Liver (tissue), 9 donors: ENCODE results near the gene CDKN1B. TPM values are rescaled to one million over a fixed set of nuclear protein-coding genes. Genes with fewer than 3 reads are reported as not detected.
A peak's percentile ranks its signal among the peaks of the same experiment; 100 is the strongest.

Experiments used
- DNase-seq: peaks from one replicate; pipeline ENCODE4 v3.0.0-alpha.2; 2017; ENCODE audit warnings: low spot score
- H3K27ac ChIP-seq, 2 donors: one replicate each; pipeline ENCODE4 v1.7.0; 2013; ENCODE audit warnings: inconsistent platforms in 2 of 2, low read length in 2 of 2, control low read depth in 1 of 2, low read depth in 1 of 2, mild to moderate bottlenecking in 1 of 2
- H3K27me3 ChIP-seq, 4 donors: one replicate each; pipeline versions ENCODE4 v1.6.1 to v1.7.0; 2013; ENCODE audit warnings: low read length in 3 of 4, inconsistent platforms in 1 of 4, mild to moderate bottlenecking in 1 of 4, moderate library complexity in 1 of 4; ENCODE audit not compliant: control insufficient read depth in 4 of 4, insufficient read depth in 4 of 4
- H3K36me3 ChIP-seq, 4 donors: one replicate each; pipeline versions ENCODE4 v1.6.1 to v1.7.0; 2013; ENCODE audit warnings: low read length in 3 of 4, mild to moderate bottlenecking in 3 of 4, low read depth in 1 of 4, moderate library complexity in 1 of 4; ENCODE audit not compliant: control insufficient read depth in 4 of 4, insufficient read depth in 3 of 4
- H3K4me1 ChIP-seq, 4 donors: one replicate each; pipeline versions ENCODE4 v1.6.1 to v1.7.0; 2013; ENCODE audit warnings: low read length in 3 of 4, mild to moderate bottlenecking in 3 of 4, moderate library complexity in 1 of 4; ENCODE audit not compliant: control insufficient read depth in 4 of 4, insufficient read depth in 4 of 4
- H3K4me3 ChIP-seq, 3 donors: one replicate each; pipeline versions ENCODE4 v1.6.1 to v1.7.0; 2013; ENCODE audit warnings: low read length in 3 of 3, control low read depth in 1 of 3, low read depth in 1 of 3, mild to moderate bottlenecking in 1 of 3
- H3K9ac ChIP-seq, 2 donors: one replicate each; pipeline ENCODE4 v1.7.0; 2013; ENCODE audit warnings: low read length in 2 of 2, mild to moderate bottlenecking in 2 of 2, moderate library complexity in 2 of 2, control low read depth in 1 of 2, low read depth in 1 of 2
- H3K9me3 ChIP-seq, 4 donors: one replicate each; pipeline versions ENCODE4 v1.6.1 to v1.7.0; 2013; ENCODE audit warnings: low read length in 3 of 4; ENCODE audit not compliant: control insufficient read depth in 4 of 4
- ATF3 ChIP-seq: IDR thresholded peaks from 2 replicates; pipeline ENCODE4 v1.6.1; 2016; ENCODE audit warnings: antibody characterized with exemption
- CTCF ChIP-seq: fragments of 150-350 bp; IDR thresholded peaks from 2 replicates; pipeline ENCODE4 v1.5.1; 2017; ENCODE audit warnings: improper control_type of control experiment, low read depth, low read length; ENCODE audit not compliant: missing input control
- EGR1 ChIP-seq, 2 donors: IDR thresholded peaks; 2 replicates each; pipeline ENCODE4 v1.6.1; 2016 to 2018; ENCODE audit warnings: antibody characterized with exemption in 2 of 2, low read depth in 2 of 2
- FOXA1 ChIP-seq: IDR thresholded peaks from 2 replicates; pipeline ENCODE4 v1.6.1; 2016; ENCODE audit warnings: antibody characterized with exemption
- FOXA2 ChIP-seq: IDR thresholded peaks from 2 replicates; pipeline ENCODE4 v1.6.1; 2016; ENCODE audit warnings: antibody characterized with exemption
- HNF4A ChIP-seq, 2 donors: conservative IDR thresholded peaks; 2 replicates each; pipeline ENCODE4 v1.6.1; 2016; ENCODE audit warnings: antibody characterized with exemption in 2 of 2, mild to moderate bottlenecking in 2 of 2
- HNF4G ChIP-seq: IDR thresholded peaks from 2 replicates; pipeline ENCODE4 v1.6.1; 2016; ENCODE audit warnings: antibody characterized with exemption
- MAX ChIP-seq: IDR thresholded peaks from 2 replicates; pipeline ENCODE4 v1.6.1; 2016; ENCODE audit warnings: antibody characterized with exemption
- NR2F2 ChIP-seq: IDR thresholded peaks from 2 replicates; pipeline ENCODE4 v1.6.1; 2016; ENCODE audit warnings: antibody characterized with exemption
- REST ChIP-seq: IDR thresholded peaks from 2 replicates; pipeline ENCODE4 v1.6.1; 2016; ENCODE audit warnings: antibody characterized with exemption, mild to moderate bottlenecking
- RXRA ChIP-seq, 2 donors: IDR thresholded peaks; 2 replicates each; pipeline ENCODE4 v1.6.1; 2017 to 2018; ENCODE audit warnings: antibody characterized with exemption in 2 of 2, mild to moderate bottlenecking in 1 of 2
- SP1 ChIP-seq: IDR thresholded peaks from 2 replicates; pipeline ENCODE4 v1.6.1; 2018; ENCODE audit warnings: antibody characterized with exemption, mild to moderate bottlenecking
- TAF1 ChIP-seq: conservative IDR thresholded peaks from 2 replicates; pipeline ENCODE4 v1.6.1; 2016; ENCODE audit warnings: antibody characterized with exemption, mild to moderate bottlenecking
- YY1 ChIP-seq: IDR thresholded peaks from 2 replicates; pipeline ENCODE4 v1.6.1; 2016; ENCODE audit warnings: antibody characterized with exemption, mild to moderate bottlenecking
- ZBTB33 ChIP-seq: IDR thresholded peaks from 2 replicates; pipeline ENCODE4 v1.6.1; 2016; ENCODE audit warnings: antibody characterized with exemption
- whole genome bisulfite sequencing: extraction: QIAGEN DNeasy Blood & Tissue Kit; methylation state at CpG from one replicate; pipeline ENCODE4 v1.1.7; 2013; 5-methylcytosine and 5-hydroxymethylcytosine counted together
- polyA plus RNA-seq, 2 donors: library from polyadenylated mRNA; stranded (reverse) in 1 of 2; unstranded in 1 of 2; fragments of 200-250 nt in 1 of 2; fragments of >200 nt in 1 of 2; fragmentation: Nextera tagmentation in 1 of 2; extraction: Ambion mirVana in 1 of 2; gene quantifications; one replicate each; pipeline versions ENCODE4 v1.2.1 to v1.2.3, GENCODE V29; 2013 to 2015
- total RNA-seq, 2 donors: library from RNA; depleted of rRNA; stranded (reverse); fragments of >200 nt; gene quantifications; one replicate each; pipeline ENCODE4 v1.2.3, GENCODE V29; 2014
- donor health status: healthy.
- donor health status: healthy.
- donor health status: healthy.
- donor health status: healthy.
- donor health status: healthy.

CDKN1B gene
- total and polyA plus RNA-seq, 4 donors = 7.8 to 67.5 (median 22.5) TPM

GRCh38 chr12:12749433-12749832, 32.3 kb downstream of the CDKN1B start:
- no peak for DNase-seq
- Histone ChIP-seq H3K27ac (no peak overlapping the region), H3K9ac (no peak overlapping the region), H3K4me1 (no peaks in the 10 kb centered on the region), H3K27me3 (no peaks in the 10 kb centered on the region), H3K4me3 (no peak overlapping the region), H3K36me3 (no peaks in the 10 kb centered on the region), H3K9me3 (no peaks in the 10 kb centered on the region)
- TF ChIP-seq NR2F2 = no peak
- no peak for TF ChIP-seq TAF1
- TF ChIP-seq SP1 = peak; percentile 7
- TF ChIP-seq HNF4G = no peak
- TF ChIP-seq RXRA (IDR thresholded peaks at IDR 0.05) = no peak
- no peak for TF ChIP-seq FOXA2
- no peak for TF ChIP-seq REST
- TF ChIP-seq CTCF = no peak
- WGBS = 88% methylated on average over 7 of the region's 7 CpGs

- no peak overlapping the region for H3K27ac ChIP-seq
- H3K9ac ChIP-seq = no peak overlapping the region
- no peak overlapping the region for H3K4me3 ChIP-seq
- H3K9me3 ChIP-seq = no peaks in the 10 kb centered on the region
- TF ChIP-seq SP1 = no peak
- TF ChIP-seq NR2F2 = no peak
- TF ChIP-seq MAX = no peak
- no peak for TF ChIP-seq REST
- no peak for TF ChIP-seq FOXA1
- TF ChIP-seq ZBTB33 = no peak
- TF ChIP-seq HNF4A (conservative IDR thresholded peaks at IDR 0.05) = no peak
- TF ChIP-seq CTCF = no peak
- no peak for TF ChIP-seq FOXA2
- no peak for TF ChIP-seq ATF3
- TF ChIP-seq EGR1 (IDR thresholded peaks at IDR 0.05; ENCODE audit: low read depth in 2 of 2) = no peak
- no peak for TF ChIP-seq YY1
- WGBS = 80% methylated on average over 5 of the region's 5 CpGs
- H3K36me3 ChIP-seq = no peaks in the 10 kb centered on the region
- H3K4me1 ChIP-seq = no peaks in the 10 kb centered on the region
- no peaks in the 10 kb centered on the region for H3K27me3 ChIP-seq
- no peak for DNase-seq
Observed at GRCh38 chr12:12755923-12756322, 38.8 kb downstream of the CDKN1B start.
